Parathyroid adenoma (tissue), 2 donors: ENCODE data around the gene CLEC16A.

Experiments
- H2AFZ ChIP-seq: fragments of 300-600 bp; sonication (generic); one replicate; pipeline ENCODE4 v1.7.0; 2017; ENCODE audit warnings: antibody characterized with exemption, mild to moderate bottlenecking
- H3K27ac ChIP-seq: fragments of 300-600 bp; sonication (generic); one replicate; pipeline ENCODE4 v1.7.0; 2017
- H3K27me3 ChIP-seq: fragments of 300-600 bp; sonication (generic); one replicate; pipeline ENCODE4 v1.7.0; 2017; ENCODE audit warnings: low read length; ENCODE audit not compliant: control insufficient read depth, insufficient read depth
- H3K36me3 ChIP-seq: fragments of 300-600 bp; sonication (generic); one replicate; pipeline ENCODE4 v1.7.0; 2017; ENCODE audit warnings: low read length; ENCODE audit not compliant: control insufficient read depth, insufficient read depth
- H3K4me1 ChIP-seq: fragments of 300-600 bp; sonication (generic); one replicate; pipeline ENCODE4 v1.7.0; 2017; ENCODE audit warnings: control low read depth
- H3K4me2 ChIP-seq: fragments of 300-600 bp; sonication (generic); one replicate; pipeline ENCODE4 v1.7.0; 2017; ENCODE audit warnings: low read length
- H3K4me3 ChIP-seq: fragments of 300-600 bp; sonication (generic); one replicate; pipeline ENCODE4 v1.7.0; 2017; ENCODE audit warnings: low read depth, low read length
- H3K79me2 ChIP-seq: fragments of 300-600 bp; sonication (generic); one replicate; pipeline ENCODE4 v1.7.0; 2017; ENCODE audit warnings: control low read depth
- H3K9ac ChIP-seq: fragments of 300-600 bp; sonication (generic); one replicate; pipeline ENCODE4 v1.7.0; 2017; ENCODE audit warnings: mild to moderate bottlenecking
- H3K9me3 ChIP-seq: fragments of 300-600 bp; sonication (generic); one replicate; pipeline ENCODE4 v1.7.0; 2017; ENCODE audit warnings: low read length; ENCODE audit not compliant: control insufficient read depth
- CTCF ChIP-seq: fragments of 300-600 bp; sonication (generic); IDR thresholded peaks from one replicate; pipeline ENCODE4 v1.7.0; 2017; ENCODE audit warnings: antibody characterized with exemption, mild to moderate bottlenecking
- donor health status: primary hyperparathyroidism.

CLEC16A gene

GRCh38 chr16:11135464-11135973 is 191.2 kb downstream of the CLEC16A start:
- Histone ChIP-seq H3K36me3 (no peaks in the 10 kb centered on the region), H3K79me2 (peaks cover 2% of the 10 kb centered on the region), H3K27me3 (no peaks in the 10 kb centered on the region), H3K9ac (no peak overlapping the region), H3K4me3 (no peak overlapping the region), H3K9me3 (no peaks in the 10 kb centered on the region), H3K27ac (no peak overlapping the region), H3K4me2 (no peak overlapping the region), H2AFZ (no peak overlapping the region), H3K4me1 (peaks cover 5% of the 10 kb centered on the region)
- no peak for TF ChIP-seq CTCF

GRCh38 chr16:11136600-11136999 is 192.2 kb downstream of the CLEC16A start:
- no peaks in the 10 kb centered on the region for H3K9me3 ChIP-seq
- no peak overlapping the region for H2AFZ ChIP-seq
- H3K4me1 ChIP-seq, result peaks cover 5% of the 10 kb centered on the region
- H3K9ac ChIP-seq, result no peak overlapping the region
- H3K27me3 ChIP-seq, result no peaks in the 10 kb centered on the region
- H3K4me2 ChIP-seq, result no peak overlapping the region
- H3K79me2 ChIP-seq, result peaks cover 2% of the 10 kb centered on the region
- no peak overlapping the region for H3K4me3 ChIP-seq
- no peak for TF ChIP-seq CTCF
- no peak overlapping the region for H3K27ac ChIP-seq
- H3K36me3 ChIP-seq, result no peaks in the 10 kb centered on the region

- Histone ChIP-seq H3K36me3 (no peaks in the 10 kb centered on the region), H3K9ac (no peak overlapping the region), H3K27me3 (no peaks in the 10 kb centered on the region), H3K4me2 (no peak overlapping the region), H3K79me2 (peaks cover 2% of the 10 kb centered on the region), H3K27ac (no peak overlapping the region), H2AFZ (no peak overlapping the region), H3K4me1 (peaks cover 5% of the 10 kb centered on the region), H3K9me3 (no peaks in the 10 kb centered on the region), H3K4me3 (no peak overlapping the region)
- TF ChIP-seq CTCF, result no peak
These were observed 193.8 kb downstream of the CLEC16A start for GRCh38 chr16:11138022-11138768.

- Histone ChIP-seq H3K27me3 (no peaks in the 10 kb centered on the region), H3K27ac (no peak overlapping the region), H3K9me3 (no peaks in the 10 kb centered on the region), H3K4me2 (no peak overlapping the region), H3K4me1 (no peaks in the 10 kb centered on the region), H3K4me3 (no peak overlapping the region), H2AFZ (no peak overlapping the region), H3K9ac (no peak overlapping the region), H3K36me3 (no peaks in the 10 kb centered on the region), H3K79me2 (peaks cover 2% of the 10 kb centered on the region)
- TF ChIP-seq CTCF, result no peak
These were observed 194.5 kb downstream of the CLEC16A start for GRCh38 chr16:11138769-11139325.
